KBM-7 (cell line): Measurements from ENCODE around the gene RGS12.

Experiments used
- DNase-seq: peaks from one replicate; pipeline ENCODE4 v3.0.0-alpha.2; 2015
- in situ Hi-C: fragments of 300-500 bp; cut with MboI; formaldehyde crosslinking; loops from 2 replicates; pipeline ENCODE4 v1.14.3; 2020; ENCODE audit warnings: low sequenced_read_pairs, low pct_unique_long_range_greater_than_20kb, mixed read lengths

Gene RGS12

DNA sequence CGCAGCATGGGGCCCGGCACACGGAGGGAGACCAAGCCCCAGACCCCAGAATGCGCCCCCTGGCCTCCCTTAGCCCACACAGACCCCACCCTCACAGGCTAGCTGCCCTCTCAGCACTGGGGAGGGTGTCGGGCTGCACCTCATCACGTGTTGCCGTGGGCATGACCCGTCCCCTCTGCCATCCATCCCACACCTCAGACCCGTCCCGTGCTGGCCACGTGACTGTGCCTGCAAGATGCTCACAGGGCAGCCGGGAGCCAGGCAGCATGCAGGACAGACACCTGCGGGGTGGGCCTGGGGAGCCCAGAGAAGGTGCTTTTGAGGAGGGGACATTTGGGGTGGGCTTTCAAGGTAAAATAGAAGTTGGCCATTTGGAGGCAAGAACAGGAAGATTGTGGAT, 39.0 kb upstream of the RGS12 start:
- in situ Hi-C loops = no loop called here

DNA sequence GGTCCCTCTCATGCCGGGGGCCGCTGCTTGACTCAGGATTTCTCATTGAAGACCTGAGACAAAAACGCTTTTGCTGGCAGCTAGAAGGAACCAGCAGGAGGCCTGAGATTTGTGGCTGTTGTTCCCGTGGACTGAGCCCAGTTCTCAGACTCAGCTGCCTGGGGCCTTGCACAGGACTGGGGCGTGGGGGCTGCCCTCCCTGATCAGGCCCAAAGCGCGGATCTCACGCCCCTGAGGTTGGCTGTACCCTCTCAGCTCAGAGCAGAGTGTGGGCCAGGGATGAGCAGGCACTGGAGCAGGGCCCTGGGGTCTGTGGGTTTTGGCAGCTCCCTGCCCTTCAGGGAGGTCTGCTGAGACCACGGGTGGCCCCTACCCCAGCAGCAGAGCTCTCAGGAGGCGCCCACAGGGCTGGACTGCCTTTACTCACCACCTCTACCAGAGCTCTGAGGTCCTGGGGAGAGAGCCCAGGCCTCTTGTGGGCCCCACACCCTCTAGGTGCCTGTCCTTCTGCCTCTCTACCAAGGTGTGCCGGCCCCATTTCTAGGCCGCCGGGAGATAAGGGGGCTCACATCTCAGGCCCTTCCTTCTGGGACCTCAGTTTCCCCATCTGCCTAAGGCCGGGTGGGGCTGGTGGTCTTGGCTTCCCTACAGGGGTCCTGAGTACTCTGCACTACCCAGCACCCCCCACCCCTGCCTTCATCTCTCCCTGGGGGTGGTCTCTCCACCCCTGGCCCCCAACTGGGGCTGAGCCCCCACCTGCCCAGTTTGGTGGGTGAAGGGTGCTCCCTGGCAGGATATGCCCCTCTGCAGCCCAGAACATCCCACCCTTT, 38.3 kb upstream of the RGS12 start:
- no peak for DNase-seq
- in situ Hi-C loops = no loop called here

More for the DNA sequence above, 39.0 kb upstream of the RGS12 start:
- no peak for DNase-seq

DNA sequence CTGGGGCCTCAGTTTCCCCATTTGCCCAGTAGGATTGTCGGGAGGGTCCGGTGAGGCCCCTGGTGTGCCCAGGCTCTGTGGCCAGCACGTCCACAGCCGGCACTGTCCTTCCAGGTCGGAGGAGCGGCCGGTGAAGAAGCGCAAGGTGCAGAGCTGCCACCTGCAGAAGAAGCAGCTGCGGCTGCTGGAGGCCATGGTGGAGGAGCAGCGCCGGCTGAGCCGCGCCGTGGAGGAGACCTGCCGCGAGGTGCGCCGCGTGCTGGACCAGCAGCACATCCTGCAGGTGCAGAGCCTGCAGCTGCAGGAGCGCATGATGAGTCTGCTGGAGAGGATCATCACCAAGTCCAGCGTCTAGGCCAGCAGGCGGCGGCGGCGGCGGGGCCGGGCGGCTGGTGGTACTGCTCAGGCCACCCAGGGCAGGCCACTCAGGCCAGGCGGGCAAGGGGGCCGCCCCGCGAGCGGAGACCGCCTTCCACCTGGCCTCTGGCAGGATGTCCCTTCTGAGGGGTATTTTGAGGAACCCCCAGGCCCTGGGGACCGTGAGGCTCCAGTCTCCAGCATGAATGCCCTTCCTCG, 37.1 kb upstream of the RGS12 start:
- DNase-seq = no peak
- in situ Hi-C loops = no loop called here

GRCh38 chr4:3256230-3257102, 36.4 kb upstream of the RGS12 start:
- DNase-seq = no peak
- in situ Hi-C loops = no loop called here

- in situ Hi-C loops = no loop called here
Measured at GRCh38 chr4:3257103-3257555, 35.7 kb upstream of the RGS12 start.

GRCh38 chr4:3257556-3258482, 35.0 kb upstream of the RGS12 start:
- in situ Hi-C loops = no loop called here
- DNase-seq = no peak

More at GRCh38 chr4:3257103-3257555, 35.7 kb upstream of the RGS12 start:
- DNase-seq = no peak

DNA sequence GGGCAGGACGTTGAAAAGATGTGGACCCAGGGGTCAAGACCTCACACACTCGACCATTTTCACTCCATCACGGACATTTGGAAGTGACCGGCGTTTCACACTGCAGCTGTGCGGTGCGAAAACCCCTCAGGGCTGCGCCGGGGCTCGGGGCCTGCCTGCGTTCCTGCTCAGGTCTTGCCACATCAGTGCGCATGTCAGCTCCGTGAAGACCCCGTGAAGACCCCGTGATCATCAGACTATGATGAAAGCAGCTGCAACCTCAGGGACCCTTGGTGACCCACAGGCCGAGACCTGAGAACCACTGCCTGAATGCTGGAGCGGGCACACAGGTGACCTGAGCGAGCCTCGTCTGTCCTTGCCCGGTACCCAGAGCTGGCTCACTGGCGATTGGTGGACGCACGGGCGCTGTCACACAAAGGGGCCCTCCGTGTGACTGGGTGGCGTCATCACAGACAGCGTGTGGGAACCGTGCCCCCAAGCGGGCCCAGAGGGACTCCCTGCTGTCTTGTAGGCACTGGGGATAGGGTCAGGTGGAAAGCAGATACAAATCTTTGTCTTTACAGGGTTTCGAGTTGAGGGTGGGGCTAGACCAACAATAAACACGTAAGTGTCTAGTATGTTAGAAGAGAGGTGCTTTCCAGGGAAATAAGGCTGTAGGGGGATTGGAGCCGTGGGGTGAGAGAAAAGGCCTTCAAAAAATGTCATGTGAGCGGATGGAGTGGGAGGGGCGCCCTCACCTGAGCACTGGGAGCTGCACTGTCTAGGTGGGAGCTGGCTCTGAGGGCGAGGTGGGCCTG, 31.2 kb upstream of the RGS12 start:
- in situ Hi-C loops = no loop called here
- no peak for DNase-seq

DNA sequence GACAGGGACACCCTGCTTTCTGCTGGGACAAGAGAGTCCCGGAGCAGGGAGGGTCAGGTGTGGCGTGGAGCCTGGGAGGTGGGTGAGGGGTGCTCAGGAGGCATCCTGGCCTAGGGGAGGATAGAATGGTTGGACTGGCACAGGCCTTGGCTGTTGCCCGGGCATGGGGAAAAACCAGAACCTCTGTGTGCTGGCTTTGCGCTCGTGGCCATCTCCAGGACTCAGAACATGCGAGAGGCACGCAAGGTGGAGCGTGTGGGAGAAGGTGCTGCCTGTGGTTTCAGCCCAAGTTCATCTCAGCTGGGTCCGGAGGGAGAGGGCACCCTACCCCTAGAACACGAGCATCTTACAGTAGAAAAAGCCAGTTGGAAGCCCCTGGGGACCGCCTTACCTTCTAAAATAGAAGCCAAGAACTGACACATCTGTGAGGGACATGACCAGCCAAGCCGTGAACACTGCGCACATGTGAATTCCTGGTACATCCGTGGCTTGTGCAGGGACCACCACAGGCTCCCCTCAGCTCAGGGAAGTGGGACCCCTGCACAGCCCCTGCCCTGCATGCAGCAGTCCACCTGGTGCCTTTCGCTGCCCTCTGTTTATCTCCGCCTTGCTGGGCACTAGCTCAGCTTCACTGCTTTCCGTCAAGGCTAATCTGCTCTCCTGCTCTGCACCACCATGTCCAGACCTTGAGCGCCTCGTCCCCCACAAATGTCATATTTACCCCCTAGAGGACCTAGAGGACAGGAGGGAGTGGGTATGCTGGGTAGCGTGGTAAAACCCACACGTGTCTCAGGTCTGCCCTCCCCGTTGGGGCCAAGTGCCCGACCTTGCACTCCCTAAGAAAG, 30.4 kb upstream of the RGS12 start:
- in situ Hi-C loops = no loop called here
- DNase-seq = no peak

DNA sequence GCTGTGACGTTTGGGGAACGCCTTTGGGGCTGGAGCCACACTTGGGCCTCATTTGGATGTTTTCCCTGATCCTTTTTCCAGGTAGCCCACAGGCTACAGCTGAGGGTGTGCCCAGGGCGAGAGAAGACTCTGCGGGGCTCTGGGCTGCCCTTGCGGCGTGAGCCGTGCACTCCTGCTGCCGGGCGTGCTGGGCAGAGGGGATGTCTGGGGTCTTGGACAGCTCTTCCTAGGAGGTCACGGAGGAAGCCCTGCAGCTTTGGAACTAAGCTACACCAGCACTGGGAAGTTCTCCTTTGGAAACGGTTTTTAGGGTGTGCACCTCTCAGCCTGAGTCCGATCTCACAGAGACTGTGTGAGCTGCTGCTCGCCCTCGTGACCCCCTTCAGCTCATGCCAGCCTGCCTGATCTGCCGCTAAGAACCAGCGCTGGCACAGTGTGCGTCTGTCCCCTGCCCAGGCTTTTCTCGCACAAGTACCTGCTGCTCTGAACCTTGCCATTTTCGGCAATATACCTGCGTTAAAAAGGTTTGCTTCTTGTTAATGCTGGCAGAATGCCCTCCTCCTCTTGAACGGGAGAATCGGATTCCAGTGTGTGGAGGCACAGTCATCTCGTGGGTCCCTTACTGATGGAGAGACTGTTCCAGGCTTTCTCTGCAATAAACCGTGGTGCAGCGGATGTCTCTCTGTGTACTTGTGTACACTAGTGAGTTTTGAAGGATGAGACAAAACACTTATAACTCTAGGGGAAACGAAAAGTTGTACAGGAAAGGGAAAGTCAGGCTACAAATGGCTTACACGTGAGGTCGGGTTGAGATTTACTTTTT, 29.6 kb upstream of the RGS12 start:
- DNase-seq = no peak
- in situ Hi-C loops = no loop called here

DNA sequence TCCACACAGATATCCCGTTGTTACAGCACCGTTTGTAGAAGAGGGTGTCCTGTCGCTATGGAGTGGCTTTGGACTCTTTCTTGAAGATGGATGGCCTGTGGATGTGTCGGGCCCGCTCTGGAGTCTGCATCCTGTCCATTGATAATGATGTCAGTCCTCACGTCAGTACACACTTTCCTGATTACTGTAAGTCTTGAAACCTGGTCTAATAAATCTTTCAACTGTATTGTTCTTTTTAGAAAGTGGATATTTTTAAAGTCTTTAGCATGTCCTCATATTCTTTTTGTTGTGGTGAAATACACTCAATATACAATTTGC, 29.0 kb upstream of the RGS12 start:
- no peak for DNase-seq
- in situ Hi-C loops = no loop called here

- in situ Hi-C loops = no loop called here
- DNase-seq = no peak
Measured at GRCh38 chr4:3266076-3266475, 26.7 kb upstream of the RGS12 start.

DNA sequence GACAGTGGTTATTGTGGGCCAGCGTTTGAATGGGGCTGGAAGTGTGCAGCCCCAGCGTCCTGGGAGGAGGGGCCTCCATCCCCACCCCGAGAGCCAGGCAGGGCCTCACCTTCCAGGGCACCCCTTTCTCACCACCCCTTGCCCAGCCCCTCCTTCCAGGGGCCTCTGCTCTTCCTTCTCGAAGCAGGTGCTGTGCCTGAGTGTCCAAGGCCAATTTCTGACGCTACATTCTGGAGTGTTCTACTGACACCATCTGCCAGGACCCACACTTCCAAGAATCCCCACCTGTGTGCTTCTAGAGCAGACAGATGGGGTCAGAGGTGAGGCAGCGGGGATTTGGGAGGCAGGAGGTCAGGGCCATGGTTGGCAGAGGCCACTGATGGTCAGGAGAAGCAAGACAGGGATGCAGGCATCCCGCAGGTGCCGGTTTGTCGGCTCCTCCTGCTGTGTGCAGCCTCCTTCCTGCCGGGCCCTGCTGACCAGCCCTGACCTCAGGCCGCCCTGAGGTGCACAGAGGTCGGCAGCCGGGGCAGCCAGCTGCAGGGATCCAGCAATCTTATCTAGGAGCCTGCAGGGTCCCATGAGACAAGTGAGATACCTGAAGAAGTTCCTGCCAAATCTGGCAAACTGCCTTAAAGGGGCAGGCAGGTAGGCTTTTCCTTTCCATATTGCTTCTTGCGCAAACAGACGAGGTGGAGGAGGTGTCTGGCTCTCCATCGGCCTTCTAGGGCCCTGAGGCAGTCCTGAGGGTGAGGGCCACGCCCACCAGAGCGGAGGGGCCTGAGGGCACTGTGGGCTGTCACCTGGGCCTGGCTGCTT, 25.0 kb upstream of the RGS12 start:
- in situ Hi-C loops = no loop called here
- no peak for DNase-seq

GRCh38 chr4:3268395-3269104, 24.3 kb upstream of the RGS12 start:
- in situ Hi-C loops = no loop called here
- DNase-seq = no peak

DNA sequence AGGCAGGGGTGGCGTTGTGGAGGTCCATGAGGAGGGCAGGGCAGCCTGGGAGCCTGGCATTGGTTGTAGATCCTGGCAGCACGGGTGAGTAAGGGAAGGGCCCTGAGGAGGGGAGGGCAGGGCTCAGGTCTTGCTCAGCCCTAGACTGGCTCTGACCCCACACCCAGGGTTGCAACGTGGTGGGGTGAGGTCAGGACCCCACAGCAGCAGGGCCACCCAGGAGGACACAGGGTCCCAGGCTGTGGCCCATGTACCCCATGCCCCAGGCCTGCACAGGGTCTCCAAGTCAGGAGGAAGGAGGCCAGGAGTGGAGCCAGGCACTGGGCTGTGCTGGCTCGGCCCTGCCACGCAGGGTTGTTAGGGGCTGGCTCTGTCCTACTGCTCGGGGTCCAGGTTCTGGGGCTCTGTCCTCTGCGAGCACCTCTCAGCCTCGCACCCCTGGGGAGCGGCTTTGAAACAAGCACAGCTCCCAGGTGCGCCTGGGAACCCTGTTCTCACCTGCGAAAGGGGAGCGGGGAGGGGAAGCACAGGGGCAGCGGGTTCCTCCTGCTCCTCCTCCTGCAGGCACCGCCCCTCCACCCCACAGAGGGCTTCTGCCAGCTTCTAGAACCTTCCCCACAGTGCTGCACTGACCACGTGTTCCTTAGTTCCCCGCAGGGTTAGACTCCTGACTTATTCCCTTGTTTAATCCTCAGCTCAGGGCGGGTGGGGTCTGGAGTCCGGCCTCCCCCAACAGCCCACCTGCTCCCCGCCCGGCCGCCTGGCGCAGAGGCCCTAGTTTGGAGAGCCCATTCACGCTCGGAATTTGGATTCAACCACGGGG, 23.5 kb upstream of the RGS12 start:
- DNase-seq = no peak
- in situ Hi-C loops = no loop called here
